Measurements from ENCODE around the gene MYO15B.

Gene MYO15B

GRCh38 chr17:75623386-75623785 is 35.8 kb downstream of the MYO15B start:
- no peak for TF ChIP-seq CTCF (IDR thresholded peaks at IDR 0.05; ENCODE audit: low read depth, low read length)

GRCh38 chr17:75624021-75624420 is 36.4 kb downstream of the MYO15B start:
- no peak overlapping the region for H3K4me3 ChIP-seq (ENCODE audit: low read depth, low read length)
- no peak for TF ChIP-seq CTCF (IDR thresholded peaks at IDR 0.05; ENCODE audit: low read depth, low read length)

More at GRCh38 chr17:75623386-75623785, 35.8 kb downstream of the MYO15B start:
- H3K4me3 ChIP-seq (ENCODE audit: low read depth, low read length): no peak overlapping the region

GRCh38 chr17:75624714-75625345 is 37.2 kb downstream of the MYO15B start:
- no peak overlapping the region for H3K4me3 ChIP-seq (ENCODE audit: low read depth, low read length)
- TF ChIP-seq CTCF (IDR thresholded peaks at IDR 0.05; ENCODE audit: low read depth, low read length): no peak

- H3K4me3 ChIP-seq (ENCODE audit: low read depth, low read length): no peak overlapping the region
- TF ChIP-seq CTCF (IDR thresholded peaks at IDR 0.05; ENCODE audit: low read depth, low read length): peak; percentile 67
These were observed 38.4 kb downstream of the MYO15B start for GRCh38 chr17:75625813-75626486.

- no peak overlapping the region for H3K4me3 ChIP-seq (ENCODE audit: low read depth, low read length)
- TF ChIP-seq CTCF (IDR thresholded peaks at IDR 0.05; ENCODE audit: low read depth, low read length): no peak
These were observed 39.0 kb downstream of the MYO15B start for GRCh38 chr17:75626496-75627038.

- TF ChIP-seq CTCF (IDR thresholded peaks at IDR 0.05; ENCODE audit: low read depth, low read length): no peak
- no peak overlapping the region for H3K4me3 ChIP-seq (ENCODE audit: low read depth, low read length)
These were observed 39.5 kb downstream of the MYO15B start for GRCh38 chr17:75627094-75627493.

GRCh38 chr17:75628425-75628824 is 40.8 kb downstream of the MYO15B start:
- no peak overlapping the region for H3K4me3 ChIP-seq (ENCODE audit: low read depth, low read length)

More at GRCh38 chr17:75628425-75628824, 40.8 kb downstream of the MYO15B start:
- no peak for TF ChIP-seq CTCF (IDR thresholded peaks at IDR 0.05; ENCODE audit: low read depth, low read length)

Data from WI38 (cell line).